Left forelimb (tissue), 1 donor: Measurements from ENCODE around the gene EME2.

ENCODE experiments used
- DNase-seq: peaks from one replicate; pipeline ENCODE4 v3.0.0-alpha.2; 2018; ENCODE audit warnings: low spot score

EME2 gene

GRCh38 chr16:1767116-1767994 lies 5.3 kb upstream of the EME2 start:
- DNase-seq, result no peak

DNA sequence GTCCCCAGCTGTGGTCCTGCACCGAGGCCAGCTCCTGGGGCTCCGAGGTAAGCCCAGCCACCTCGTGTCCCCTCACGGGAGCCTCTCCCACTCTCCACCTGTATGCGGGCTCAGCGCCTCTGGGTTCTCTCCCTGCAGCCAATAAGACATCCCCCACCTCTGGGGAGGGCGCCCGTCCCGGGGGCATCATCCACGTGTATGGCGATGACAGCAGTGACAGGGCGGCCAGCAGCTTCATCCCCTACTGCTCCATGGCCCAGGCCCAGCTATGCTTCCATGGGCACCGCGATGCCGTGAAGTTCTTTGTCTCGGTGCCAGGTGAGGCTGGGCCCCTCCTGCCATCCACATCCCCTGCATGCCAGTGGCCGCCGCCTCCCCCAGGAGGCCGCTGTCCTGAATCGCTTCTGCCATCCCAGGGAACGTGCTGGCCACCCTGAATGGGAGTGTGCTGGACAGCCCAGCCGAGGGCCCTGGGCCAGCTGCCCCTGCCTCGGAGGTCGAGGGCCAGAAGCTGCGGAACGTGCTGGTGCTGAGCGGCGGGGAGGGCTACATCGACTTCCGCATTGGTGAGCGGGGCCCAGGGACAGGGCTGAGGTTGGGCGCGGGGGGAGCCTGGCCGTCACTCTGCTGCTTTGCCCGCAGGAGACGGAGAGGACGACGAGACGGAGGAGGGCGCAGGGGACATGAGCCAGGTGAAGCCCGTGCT lies 4.4 kb upstream of the EME2 start:
- no peak for DNase-seq

DNA sequence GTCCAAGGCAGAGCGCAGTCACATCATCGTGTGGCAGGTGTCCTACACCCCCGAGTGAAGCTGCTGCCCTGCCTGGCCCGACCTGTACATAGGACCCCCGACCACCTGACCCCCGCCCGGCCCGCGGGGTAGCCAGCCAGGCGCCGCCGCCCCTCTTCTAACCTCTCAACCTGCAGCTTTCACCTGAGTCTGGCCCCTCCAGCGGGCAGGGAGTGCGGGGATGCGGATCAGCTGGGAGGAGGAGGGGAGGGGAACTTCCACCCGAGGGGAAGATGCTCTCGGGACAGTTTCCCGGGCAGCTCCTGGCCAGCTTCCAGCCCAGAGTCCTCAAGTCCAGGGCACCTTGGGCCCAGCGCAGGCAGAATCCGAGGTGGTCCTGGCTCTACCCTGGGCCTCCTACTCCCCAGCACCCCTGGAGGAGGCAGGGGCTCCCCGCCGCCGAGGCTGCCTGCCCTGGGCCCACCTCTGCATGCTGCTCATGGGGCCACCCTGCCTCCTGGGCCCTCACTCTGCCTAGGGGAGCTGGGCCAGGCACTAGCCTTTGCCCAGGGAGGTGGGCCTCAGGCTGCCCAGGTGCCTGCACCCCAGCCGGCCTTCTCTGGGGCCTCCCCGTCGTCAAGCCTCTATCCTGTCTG lies 3.7 kb upstream of the EME2 start:
- DNase-seq, result no peak

- DNase-seq, result no peak
These were observed 3.0 kb upstream of the EME2 start for GRCh38 chr16:1769402-1770300.

- DNase-seq, result no peak
These were observed 2.1 kb upstream of the EME2 start for GRCh38 chr16:1770328-1771187.

DNA sequence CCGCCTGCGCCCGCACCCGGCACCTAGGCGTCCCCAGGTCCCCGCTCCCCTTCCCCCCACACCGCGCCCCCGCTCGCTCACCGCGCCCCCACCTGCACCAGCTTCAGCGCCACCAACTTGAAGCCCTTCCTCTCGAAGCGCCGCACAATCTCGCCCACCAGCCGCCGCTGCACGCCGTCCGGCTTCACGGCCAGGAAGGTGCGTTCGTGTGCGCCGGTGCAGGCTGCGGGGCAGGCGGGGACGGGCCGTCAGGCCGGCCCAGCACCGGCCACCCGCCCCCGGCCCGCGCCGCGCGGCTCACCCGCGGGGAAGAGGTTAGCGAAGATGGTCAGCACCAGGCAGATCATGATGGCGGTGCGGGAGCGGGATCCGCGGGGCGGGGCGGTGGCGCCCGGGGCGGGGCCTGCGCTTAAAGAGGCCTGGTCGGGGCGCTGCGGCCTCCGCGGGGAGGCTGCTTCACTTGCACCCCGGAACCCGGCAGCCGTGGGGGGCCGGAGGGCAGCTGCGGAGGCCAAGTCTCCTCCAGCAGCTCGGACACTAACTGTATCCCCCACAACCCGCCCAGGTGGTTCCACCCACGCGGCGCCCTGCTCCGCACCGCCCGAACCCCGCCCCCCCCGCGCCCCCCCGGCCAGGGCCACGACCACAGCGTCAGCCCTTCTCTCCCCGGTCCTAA lies 1.3 kb upstream of the EME2 start, which contains the start of gene NME3:
NME3 (minus strand) TSS at position 356 of the 676 bp plus-strand sequence; CDS start at position 347, 9 bp downstream.
- peak; percentile 90 for DNase-seq

GRCh38 chr16:1771864-1772361 lies 697 bp upstream of the EME2 start:
- no peak for DNase-seq

- peak; percentile 89 for DNase-seq
These were observed 495 bp downstream of the EME2 start, which contains the start of gene MRPS34 for GRCh38 chr16:1772908-1773702. TSS of gene MRPS34 (minus strand) at chr16:1773134. CDS start at chr16:1773119, 15 bp downstream.

DNA sequence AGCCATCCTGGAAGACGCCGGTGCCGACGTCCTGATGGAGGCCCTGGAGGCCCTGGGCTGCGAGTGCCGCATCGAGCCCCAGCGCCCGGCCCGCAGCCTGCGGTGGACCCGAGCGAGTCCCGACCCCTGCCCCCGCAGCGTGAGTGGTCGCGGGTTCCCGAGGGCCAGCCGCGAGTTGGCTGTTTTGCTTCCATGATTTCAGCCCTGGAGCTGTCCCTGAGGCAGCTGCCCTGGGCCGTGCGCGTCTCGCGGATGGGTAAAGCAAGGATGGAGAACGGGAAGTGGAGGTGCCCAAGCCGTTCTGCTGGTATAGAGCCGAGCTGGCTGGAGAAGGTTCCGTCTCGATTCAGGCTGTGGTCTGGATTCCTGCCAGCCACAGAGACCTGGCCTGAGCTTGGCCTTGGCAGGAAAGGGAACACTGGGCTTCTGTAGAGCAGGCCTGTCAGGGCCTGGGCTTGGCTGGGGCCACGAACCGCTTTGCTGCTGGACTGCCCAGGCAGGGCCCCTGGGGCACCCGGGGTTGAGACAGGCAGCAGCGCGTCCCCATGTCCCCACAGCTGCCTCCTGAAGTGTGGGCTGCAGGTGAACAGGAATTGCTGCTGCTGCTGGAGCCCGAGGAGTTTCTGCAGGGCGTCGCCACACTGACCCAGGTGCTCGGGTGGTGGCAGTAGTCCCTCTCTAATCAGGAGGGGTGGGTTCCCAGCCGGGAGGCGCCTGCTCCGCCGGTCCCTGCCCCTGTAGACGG lies 1.3 kb downstream of the EME2 start:
- DNase-seq, result no peak

- DNase-seq, result no peak
These were observed 1.8 kb downstream of the EME2 start for GRCh38 chr16:1774448-1774780.

GRCh38 chr16:1775006-1775845 lies 2.6 kb downstream of the EME2 start:
- no peak for DNase-seq

DNA sequence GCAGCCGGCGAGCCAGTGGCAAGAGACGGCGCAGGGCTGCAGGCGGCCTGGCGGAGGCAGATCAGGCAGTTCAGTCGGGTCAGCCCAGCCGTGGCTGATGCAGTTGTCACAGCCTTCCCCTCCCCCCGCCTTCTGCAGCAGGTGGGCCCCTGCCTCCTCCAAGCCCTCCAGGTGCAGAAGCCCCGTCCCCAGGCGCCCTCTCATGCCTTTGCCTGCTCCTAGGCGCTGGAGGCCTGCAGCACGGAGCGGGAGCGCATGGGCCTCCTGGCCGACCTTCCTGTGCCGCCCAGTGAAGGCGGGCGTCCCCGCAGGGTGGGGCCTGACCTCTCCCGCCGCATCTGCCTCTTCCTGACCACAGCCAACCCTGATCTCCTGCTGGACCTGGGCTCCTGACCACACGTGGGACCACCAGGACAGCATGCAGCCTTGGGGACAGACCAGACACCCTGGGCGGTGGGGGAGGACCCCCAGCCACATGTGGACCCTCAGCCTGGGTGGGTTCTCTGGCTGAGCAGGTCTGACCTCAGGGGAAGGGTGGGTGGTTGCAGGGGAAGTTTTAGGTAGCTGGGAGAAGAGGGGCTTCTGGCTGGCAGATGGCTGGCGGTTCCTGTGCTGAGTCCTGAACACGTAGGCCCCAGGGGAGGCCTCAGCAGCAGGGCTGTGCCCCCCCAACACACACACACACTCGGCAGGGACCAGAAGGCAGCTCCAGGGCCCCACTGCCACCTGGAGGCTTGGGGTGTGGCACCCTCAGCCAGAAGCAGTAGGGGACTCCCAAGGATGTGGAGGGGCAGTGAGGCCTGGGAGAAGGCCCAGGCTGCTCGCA lies 3.4 kb downstream of the EME2 start:
- DNase-seq, result no peak

GRCh38 chr16:1776672-1776955 lies 4.0 kb downstream of the EME2 start:
- DNase-seq, result no peak

DNA sequence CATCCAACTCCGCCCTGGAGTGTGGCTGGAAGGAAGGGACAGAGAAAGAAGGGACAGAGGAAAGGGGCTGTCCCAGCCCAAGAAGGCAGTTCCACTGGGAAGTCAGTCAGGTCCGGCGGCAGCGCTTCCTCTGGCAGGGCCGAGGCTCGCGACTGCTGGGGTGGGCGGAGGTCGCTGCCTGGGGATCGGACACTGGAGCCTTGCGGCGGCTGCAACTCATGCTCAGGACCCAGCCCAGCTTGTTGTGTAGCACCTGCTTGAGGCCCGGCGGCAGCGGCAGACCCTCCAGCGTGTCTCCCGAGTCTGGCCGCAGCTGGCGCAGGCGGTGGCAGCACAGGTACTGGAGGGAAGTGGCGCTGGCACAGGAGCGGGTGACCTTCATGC lies 4.4 kb downstream of the EME2 start:
- no peak for DNase-seq

- DNase-seq, result no peak
These were observed 5.0 kb downstream of the EME2 start for GRCh38 chr16:1777375-1778199.
